Fibroblast of the aortic adventitia (primary cell): ENCODE data around the gene MATN3. TPM values are rescaled to one million over a fixed set of nuclear protein-coding genes. Genes with fewer than 3 reads are reported as not detected.
A peak's percentile ranks its signal among the peaks of the same experiment; 100 is the strongest.

Source experiments
- DNase-seq: peaks from one replicate; pipeline ENCODE4 v3.0.0-alpha.2; 2010; ENCODE audit warnings: low read depth
- H3K4me3 ChIP-seq: 2 replicates; pipeline ENCODE4 v1.5.1; 2011; ENCODE audit warnings: low read depth, mild to moderate bottlenecking, control low read depth, low read length, moderate library complexity
- CTCF ChIP-seq: IDR thresholded peaks from 2 replicates; pipeline ENCODE4 v1.5.1; 2011; ENCODE audit warnings: mild to moderate bottlenecking, low read length, control low read depth, inconsistent platforms; ENCODE audit not compliant: insufficient read depth
- total RNA-seq: library from RNA; depleted of rRNA; stranded (reverse); fragments of >200 nt; gene quantifications from 2 replicates; pipeline ENCODE4 v1.2.3, GENCODE V29; 2012; ENCODE audit warnings: low replicate concordance

The MATN3 gene
- total RNA-seq, 1 donor = 1.1 TPM

DNA sequence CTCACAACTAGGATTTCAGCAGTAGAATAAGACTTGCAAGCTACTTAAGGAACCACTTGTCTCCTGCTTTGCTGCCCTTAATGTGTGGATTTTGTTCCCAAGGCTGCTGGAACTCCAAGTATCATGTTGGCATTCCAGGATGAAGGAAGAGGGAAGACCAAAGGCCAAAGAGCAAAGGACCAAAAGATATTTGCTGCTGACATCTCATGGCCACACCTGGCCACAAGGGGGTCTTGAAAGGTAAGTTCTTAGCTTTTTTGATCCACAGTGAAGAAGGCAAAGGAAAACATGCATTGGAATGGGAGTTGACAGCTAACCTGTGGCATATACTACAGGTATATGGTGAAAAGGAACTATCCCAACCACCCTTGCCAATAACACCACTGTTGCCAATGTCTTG is 3.9 kb upstream of the MATN3 start:
- no peak for TF ChIP-seq CTCF
- H3K4me3 ChIP-seq = no peak overlapping the region
- DNase-seq = no peak

DNA sequence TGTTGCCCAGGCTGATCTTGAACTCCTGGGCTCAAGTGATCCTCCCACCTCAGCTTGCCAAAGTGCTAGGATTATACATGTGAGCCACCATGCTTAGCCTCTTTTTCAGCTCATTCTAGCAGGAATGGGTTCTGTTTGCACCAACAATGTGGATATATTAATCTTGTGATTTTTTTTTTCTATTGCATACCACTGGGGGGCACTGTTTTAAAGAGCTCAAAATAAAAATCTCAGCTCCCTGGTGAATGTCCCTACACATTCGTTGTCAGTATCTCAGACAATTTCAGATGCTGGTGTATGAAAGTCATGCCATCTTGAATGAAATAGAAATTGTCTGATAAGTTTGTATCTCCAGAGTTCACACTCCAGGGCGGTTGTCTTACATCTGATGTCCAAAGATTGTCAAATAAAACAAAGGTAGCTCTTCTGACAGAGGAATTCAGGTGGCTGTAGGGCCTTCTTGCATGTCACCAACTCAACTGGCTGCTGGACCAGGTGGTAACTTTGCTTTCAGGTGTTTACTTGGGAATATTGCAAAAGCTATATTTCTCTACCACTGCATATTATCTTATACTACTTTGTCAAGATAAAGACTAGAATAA is 3.1 kb upstream of the MATN3 start:
- no peak overlapping the region for H3K4me3 ChIP-seq
- TF ChIP-seq CTCF = peak; percentile 60
- peak; percentile 78 for DNase-seq

DNA sequence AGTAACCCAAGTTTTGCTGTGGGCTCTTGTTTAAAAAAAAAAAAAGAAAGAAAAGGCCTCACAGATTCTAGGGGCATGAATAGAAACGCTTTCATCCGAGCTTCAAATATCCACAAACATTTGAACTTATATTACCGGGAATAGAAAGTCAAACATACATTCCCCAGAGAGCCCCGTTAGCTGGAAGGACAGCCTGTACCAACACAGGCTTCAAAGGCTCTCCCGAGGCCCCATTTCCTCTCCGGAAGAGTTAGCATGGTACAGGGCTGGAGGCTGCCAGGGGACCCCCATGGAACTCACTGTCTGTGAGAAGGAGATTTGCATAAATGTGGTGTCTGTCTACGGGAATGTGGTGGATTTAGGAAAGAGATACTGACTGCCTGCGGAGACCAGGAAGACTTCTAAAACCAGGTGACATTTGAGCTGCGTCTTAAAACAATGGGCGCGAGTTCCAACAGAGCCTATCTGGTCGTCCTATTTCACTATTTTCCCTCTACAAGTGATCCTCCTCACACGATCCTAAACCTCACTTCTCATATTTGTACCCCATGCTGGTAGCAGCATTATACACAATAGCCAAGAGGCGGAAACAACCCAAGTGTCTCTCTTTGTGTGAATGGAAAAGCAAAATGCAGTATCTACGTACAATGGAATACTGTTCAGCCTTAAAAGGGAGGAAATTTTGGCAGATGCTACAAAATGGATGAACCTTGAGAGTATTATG is 820 bp upstream of the MATN3 start:
- DNase-seq = no peak
- H3K4me3 ChIP-seq = no peak overlapping the region
- no peak for TF ChIP-seq CTCF

DNA sequence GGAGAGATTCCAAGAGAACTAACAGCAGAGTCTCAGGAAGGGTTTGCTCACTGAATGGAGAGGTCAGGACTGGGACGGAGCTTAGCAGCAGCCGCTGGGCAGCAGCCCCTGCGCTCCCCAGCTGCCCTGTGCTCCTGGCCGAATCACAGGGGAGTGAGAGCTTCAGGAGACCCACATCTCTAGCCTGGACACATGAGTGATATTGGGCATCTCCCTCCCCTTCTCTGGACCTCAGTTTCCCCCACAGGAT is 511 bp downstream of the MATN3 start:
- DNase-seq = no peak
- peak overlapping the region; percentile 61 for H3K4me3 ChIP-seq
- no peak for TF ChIP-seq CTCF

DNA sequence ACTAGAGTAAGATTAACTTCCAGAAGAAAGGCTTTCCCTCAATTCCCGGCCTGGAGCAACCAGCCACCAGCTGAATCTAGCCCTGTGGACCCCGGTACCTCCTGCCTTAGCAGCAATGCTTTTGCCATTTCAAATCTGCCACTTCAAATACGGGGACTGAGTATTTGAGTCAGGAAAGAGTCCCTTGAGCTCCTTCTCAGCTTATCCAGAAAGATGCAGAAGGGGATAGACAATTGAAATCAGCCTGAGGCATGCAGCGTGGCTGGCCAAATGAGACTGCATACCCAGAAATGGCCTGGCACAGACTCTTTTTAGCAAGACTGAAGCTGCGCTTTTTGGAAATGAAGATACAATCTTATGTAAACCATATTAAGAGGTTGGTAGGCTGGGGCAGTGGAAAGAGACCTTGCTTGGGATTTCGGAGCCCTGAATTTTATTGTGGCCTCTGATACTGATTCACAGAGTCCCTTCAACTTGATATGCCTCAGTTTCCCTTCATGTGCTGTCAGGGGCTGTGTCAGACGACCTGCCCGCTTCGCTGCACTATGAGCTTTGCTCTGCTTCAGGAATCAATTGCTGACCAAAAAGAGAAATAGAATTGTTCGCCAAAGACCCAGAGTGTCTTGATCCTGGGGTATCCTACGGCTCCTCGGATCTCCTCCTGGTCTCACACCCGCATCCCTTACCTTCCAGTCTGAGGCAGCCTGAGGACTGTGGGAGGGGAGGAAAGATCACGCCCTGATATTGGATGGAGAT is 1.0 kb downstream of the MATN3 start:
- TF ChIP-seq CTCF = no peak
- no peak for DNase-seq
- no peak overlapping the region for H3K4me3 ChIP-seq

GRCh38 chr2:20008703-20009102 is 3.8 kb downstream of the MATN3 start:
- H3K4me3 ChIP-seq = no peak overlapping the region
- no peak for DNase-seq
- TF ChIP-seq CTCF = no peak
